ENCODE results near the gene FITM1.

The FITM1 gene

GRCh38 chr14:24156840-24157239, 26.4 kb downstream of the FITM1 start:
- in situ Hi-C loops (cut with HindIII; ENCODE audit: low sequenced_read_pairs): no loop called here

DNA sequence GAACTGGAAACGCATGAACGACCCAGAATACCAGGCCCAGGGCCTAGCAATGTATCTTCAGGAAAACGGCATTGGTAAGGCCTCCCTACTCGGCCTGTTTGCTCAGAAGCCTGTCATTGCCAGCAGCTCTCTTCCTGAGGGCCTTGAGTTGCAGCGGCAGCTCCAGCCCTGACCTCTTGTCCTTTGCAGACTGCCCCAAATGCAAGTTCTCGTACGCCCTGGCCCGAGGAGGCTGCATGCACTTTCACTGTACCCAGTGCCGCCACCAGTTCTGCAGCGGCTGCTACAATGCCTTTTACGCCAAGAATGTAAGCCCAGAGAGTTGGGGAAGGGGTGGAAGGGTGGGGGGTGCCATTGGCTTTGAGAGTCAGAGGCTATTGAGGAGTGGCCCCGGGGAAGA, 26.9 kb downstream of the FITM1 start:
- in situ Hi-C loops (cut with HindIII; ENCODE audit: low sequenced_read_pairs): no loop called here

- in situ Hi-C loops (cut with HindIII; ENCODE audit: low sequenced_read_pairs): no loop called here
Measured at GRCh38 chr14:24159777-24160498, 29.5 kb downstream of the FITM1 start.

DNA sequence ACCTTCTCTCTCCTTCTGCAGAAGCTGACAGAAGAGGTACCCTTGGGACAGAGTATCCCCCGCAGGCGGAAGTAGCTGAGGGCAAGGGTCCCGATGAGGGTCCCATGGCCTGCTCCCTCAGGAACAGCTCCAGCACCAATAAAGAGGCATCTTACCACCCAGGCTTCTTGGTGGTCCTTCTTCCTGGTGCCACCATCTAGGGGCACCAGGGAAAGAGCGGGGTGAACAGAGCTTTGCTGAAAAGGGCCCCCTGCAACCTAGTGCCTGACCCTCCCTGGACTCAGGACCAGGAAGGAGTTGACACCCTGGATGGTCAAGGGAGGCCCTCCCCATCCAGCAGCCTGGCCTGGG, 30.0 kb downstream of the FITM1 start:
- in situ Hi-C loops (cut with HindIII; ENCODE audit: low sequenced_read_pairs): no loop called here

- in situ Hi-C loops (cut with HindIII; ENCODE audit: low sequenced_read_pairs): no loop called here
Measured at GRCh38 chr14:24160850-24161804, 30.7 kb downstream of the FITM1 start, which contains the start of gene IRF9. Gene IRF9 (plus strand): TSS chr14:24161265. CDS start chr14:24162145, 880 bp downstream.

DNA sequence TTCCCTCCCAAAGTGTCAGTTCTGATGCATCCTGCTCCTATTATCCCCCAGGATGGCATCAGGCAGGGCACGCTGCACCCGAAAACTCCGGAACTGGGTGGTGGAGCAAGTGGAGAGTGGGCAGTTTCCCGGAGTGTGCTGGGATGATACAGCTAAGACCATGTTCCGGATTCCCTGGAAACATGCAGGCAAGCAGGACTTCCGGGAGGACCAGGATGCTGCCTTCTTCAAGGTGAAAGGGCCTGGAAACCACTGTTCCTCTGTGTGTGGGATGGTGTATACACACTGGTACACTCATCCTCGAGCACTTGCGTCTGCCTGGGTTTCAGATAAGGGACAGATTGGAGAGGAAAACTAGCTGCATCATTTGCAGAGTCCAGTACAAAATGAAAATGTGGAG, 31.6 kb downstream of the FITM1 start:
- in situ Hi-C loops (cut with HindIII; ENCODE audit: low sequenced_read_pairs): no loop called here

DNA sequence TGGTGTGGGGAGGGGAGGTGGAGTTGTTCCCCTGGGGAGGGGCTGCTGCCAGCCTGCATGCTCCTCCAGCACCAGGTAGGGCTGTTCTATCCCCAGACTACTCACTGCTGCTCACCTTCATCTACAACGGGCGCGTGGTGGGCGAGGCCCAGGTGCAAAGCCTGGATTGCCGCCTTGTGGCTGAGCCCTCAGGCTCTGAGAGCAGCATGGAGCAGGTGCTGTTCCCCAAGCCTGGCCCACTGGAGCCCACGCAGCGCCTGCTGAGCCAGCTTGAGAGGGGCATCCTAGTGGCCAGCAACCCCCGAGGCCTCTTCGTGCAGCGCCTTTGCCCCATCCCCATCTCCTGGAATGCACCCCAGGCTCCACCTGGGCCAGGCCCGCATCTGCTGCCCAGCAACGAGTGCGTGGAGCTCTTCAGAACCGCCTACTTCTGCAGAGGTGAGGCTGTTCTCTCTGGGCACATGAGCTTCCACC, 34.1 kb downstream of the FITM1 start:
- in situ Hi-C loops (cut with HindIII; ENCODE audit: low sequenced_read_pairs): no loop called here

- in situ Hi-C loops (cut with HindIII; ENCODE audit: low sequenced_read_pairs): no loop called here
Measured at GRCh38 chr14:24165785-24166184, 35.3 kb downstream of the FITM1 start.

DNA sequence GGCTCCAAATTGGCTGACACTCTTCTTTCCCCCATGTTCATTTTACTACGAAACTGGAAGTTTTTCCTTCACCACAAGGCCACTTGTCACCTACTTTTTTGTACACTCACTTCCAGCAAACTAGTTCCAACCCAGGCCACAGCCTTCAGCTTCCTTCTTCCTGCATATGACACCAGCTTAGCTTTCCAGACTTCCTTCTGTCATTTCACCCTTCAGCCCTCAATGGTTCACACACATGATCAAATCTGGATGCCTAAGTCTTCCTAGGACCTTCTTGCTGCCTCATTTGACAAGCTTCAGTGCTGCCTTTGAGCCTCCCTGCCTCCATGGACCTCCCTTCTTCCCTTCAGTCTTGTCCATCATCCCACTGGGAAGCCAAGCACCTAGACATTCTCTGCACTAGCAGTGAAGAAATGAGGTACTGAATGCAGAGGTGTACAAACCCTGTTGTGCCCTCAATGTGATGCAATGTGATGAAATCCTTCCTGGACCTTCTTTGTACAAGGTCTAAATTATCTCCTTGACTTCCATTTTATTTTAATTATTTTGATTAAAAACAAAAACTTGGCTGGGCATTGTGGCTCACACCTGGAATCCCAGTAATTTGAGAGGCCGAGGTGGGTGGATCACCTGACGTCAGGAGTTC, 37.1 kb downstream of the FITM1 start:
- in situ Hi-C loops (cut with HindIII; ENCODE audit: low sequenced_read_pairs): no loop called here

GRCh38 chr14:24171422-24172260, 41.2 kb downstream of the FITM1 start, which contains the start of gene REC8:
Gene REC8 (plus strand): TSS chr14:24172080. CDS start chr14:24172553, 473 bp downstream.
- in situ Hi-C loops (cut with HindIII; ENCODE audit: low sequenced_read_pairs): no loop called here

DNA sequence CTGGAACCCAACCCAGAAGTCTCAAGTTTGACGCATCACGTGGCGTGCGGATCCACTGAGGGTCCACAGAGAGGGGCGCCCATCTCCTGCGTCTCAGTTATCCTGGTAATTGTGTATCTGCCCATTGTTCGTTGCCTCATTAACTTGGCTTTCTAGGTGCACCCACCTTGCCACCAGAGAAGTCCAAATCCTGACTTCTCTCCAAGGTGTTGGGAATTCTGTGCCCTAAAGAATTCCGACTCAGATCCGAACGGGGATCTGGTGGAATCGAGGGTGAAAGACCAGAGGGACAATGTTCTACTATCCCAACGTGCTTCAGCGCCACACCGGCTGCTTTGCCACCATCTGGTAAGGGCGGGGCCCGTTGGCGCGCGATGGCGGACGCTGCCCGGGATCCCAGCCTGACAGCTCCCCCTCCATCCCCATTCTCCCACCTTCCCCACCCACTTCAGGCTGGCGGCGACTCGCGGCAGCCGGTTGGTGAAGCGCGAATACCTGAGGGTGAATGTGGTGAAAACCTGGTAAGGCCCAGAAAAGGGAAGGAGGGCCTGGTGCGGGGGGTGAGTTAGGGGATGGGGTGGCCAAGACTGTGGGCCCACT, 41.9 kb downstream of the FITM1 start:
- in situ Hi-C loops (cut with HindIII; ENCODE audit: low sequenced_read_pairs): no loop called here

GRCh38 chr14:24172871-24173281, 42.4 kb downstream of the FITM1 start:
- in situ Hi-C loops (cut with HindIII; ENCODE audit: low sequenced_read_pairs): no loop called here

GRCh38 chr14:24176599-24176998, 46.1 kb downstream of the FITM1 start:
- in situ Hi-C loops (cut with HindIII; ENCODE audit: low sequenced_read_pairs): no loop called here

DNA sequence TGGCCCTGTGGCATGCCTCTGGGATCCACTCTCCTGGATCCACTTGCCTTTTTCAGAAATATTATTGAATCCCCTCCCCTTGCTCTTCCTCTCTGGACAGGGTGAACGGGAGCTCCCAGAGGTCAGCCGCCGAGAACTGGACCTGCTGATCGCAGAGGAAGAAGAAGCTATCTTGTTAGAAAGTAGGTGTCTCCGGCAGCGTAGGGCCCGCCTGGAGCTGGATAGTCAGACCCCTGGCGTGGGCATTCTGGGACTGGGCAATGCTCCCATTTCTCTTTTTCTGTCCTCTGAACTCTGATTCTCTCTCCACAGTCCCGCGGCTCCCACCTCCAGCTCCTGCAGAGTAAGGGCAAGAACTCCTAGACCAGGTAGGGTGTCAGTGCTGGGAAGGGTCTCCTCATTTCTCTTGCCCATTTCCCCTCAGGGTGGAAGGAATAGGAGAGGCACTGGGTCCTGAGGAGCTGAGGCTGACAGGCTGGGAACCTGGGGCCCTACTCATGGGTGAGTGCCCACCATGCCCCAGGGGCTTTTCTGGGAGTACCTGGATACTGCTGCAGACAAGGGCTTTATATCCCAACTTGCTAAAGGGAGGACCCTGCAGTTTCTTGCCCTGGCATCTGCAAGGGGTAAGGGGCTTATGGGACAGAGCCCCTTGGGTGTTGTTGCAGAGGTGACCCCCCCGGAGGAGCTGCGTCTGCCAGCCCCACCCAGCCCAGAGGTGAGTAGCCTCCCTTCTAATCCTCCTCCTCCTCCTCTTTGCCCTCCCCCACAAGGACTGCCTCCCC, 46.8 kb downstream of the FITM1 start:
- in situ Hi-C loops (cut with HindIII; ENCODE audit: low sequenced_read_pairs): no loop called here

DNA sequence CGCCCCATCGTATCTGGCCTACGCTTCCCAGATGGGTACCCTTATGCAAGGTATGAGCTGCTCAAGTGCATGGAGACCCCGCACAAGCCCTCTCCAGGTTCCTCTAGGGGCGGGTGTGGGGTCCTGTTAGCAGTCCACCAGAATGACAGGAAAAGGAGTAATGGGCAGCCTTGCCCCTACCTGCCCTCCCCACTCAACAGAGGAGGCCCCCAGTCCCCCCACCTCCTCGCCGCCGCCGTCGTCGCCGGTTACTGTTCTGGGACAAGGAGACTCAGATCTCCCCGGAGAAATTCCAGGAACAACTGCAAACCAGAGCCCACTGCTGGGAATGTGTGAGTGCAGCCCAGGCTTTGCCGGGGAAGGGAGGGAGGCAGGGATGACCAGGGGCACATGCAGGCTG, 47.4 kb downstream of the FITM1 start:
- in situ Hi-C loops (cut with HindIII; ENCODE audit: low sequenced_read_pairs): no loop called here

DNA sequence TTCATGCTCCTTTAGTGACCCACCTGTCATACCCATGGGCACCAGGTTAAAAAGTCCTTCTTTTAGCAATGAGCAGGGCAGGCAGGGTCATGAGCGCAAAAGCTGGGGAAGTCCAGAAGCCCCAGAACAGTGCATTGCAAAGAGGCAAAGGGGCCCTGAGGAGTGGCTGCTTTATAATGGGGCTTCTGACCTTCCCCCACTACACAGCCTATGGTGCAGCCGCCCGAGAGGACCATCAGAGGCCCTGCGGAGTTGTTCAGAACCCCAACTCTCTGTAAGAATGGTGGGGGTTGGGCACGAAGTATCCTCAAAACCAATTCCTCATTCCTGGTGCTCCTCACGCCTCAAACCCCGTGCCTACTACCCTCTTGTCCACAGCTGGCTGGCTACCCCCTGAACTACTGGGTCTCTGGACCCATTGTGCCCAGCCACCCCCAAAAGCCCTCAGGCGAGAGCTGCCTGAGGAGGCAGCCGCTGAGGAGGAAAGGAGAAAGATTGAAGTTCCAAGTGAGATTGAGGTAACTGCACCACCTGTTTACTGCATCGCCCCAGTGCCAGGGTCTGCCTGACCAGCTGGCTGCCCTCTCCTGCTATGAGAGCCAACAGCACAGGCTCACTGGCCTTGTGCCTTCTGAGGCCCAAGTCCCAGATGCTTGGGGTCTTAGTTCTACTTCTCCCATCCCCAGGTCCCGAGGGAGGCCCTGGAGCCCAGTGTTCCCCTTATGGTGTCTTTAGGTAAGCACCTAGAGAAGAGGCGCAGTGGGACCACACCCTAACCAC, 48.1 kb downstream of the FITM1 start:
- in situ Hi-C loops (cut with HindIII; ENCODE audit: low sequenced_read_pairs): no loop called here

DNA sequence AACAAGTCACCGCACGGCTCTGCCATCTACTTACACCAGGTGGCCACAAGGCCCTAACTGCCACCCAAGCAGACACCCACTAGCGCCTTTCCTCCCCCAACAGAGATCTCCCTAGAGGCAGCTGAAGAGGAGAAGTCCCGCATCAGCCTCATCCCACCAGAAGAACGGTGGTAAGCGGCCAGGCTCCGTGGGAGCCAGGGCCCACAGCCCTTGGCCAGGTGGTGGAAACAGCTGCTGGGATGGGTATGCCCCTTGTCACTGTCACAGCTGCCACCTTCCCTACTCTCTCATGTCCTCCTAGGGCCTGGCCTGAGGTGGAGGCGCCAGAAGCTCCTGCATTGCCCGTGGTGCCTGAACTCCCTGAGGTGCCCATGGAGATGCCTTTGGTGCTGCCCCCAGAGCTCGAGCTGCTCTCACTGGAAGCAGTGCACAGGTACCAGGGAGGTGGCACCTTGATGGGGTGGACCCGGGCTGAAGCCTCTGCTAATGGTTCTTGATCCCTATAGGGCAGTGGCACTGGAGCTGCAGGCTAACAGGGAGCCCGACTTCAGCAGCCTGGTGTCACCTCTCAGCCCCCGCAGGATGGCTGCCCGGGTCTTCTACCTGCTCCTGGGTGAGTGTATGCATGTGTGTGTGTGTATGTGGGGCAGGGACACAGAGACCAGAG, 49.0 kb downstream of the FITM1 start:
- in situ Hi-C loops (cut with HindIII; ENCODE audit: low sequenced_read_pairs): no loop called here
